ENCODE measurements around the gene LSAMP.

LSAMP gene

DNA sequence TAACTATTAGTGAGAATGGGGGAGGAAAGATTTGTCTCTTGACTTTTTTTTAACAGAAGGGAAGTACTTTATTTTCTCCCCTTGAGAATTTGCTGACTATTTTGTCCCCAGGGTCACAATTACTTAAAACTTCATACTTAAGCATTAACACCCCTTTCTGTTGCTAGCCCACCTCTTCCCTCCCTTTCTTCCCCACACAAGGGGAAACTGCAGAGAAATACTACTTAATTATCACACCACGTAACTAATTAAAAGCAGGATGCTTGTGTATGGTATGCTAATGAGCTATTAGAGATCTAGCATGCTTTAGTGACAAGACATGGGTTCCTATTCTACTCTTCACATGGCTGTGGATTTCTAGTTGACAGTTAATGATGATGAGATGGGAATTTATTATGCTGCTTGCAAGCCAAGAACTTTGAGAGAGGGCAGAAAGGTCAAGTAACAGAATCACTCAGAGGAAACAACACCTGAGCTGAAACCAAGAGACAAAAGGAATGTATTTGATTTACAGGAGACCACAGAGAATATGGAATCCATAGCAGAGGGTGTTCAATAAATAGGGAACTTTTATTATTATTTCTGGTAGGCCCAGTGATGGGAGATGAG is 179.2 kb downstream of the LSAMP start:
- Histone ChIP-seq H3K4me3 (ENCODE audit: low read depth, low read length) (no peak overlapping the region), H3K9me3 (ENCODE audit: control insufficient read depth, insufficient read depth, low read depth, low read length) (no peaks in the 10 kb centered on the region), H3K27ac (ENCODE audit: extremely low read depth, low read depth, low read length) (no peak overlapping the region), H3K36me3 (ENCODE audit: control insufficient read depth in 2 of 2, insufficient read depth in 1 of 2, low read length in 2 of 2) (no peaks in the 10 kb centered on the region), H3K4me1 (ENCODE audit: control insufficient read depth, insufficient read depth, low read length) (no peaks in the 10 kb centered on the region)
- TF ChIP-seq ZNF433 (tag by site-specific recombination; IDR thresholded peaks at IDR 0.05; ENCODE audit: low read depth) (no peak), PRDM2 (tag by site-specific recombination; IDR thresholded peaks at IDR 0.05; ENCODE audit: borderline replicate concordance) (no peak), ZNF24 (tag by site-specific recombination; IDR thresholded peaks at IDR 0.05) (no peak), ZNF580 (tag by site-specific recombination; IDR thresholded peaks at IDR 0.05) (no peak), ZNF148 (tag by site-specific recombination; IDR thresholded peaks at IDR 0.05; ENCODE audit: borderline replicate concordance) (no peak), ZNF394 (tag by site-specific recombination; IDR thresholded peaks at IDR 0.05; ENCODE audit: borderline replicate concordance) (no peak), MZF1 (tag by site-specific recombination; IDR thresholded peaks at IDR 0.05; ENCODE audit: borderline replicate concordance) (no peak), REPIN1 (tag by site-specific recombination; IDR thresholded peaks at IDR 0.05; ENCODE audit: low read depth) (no peak)
- ChIA-PET CTCF (no interaction called here), POLR2A (no interaction called here)

GRCh38 chr3:116265320-116265695 is 180.0 kb downstream of the LSAMP start:
- no peak overlapping the region for H3K27ac ChIP-seq (ENCODE audit: extremely low read depth, low read depth, low read length)
- no peak overlapping the region for H3K4me3 ChIP-seq (ENCODE audit: low read depth, low read length)
- no peaks in the 10 kb centered on the region for H3K4me1 ChIP-seq (ENCODE audit: control insufficient read depth, insufficient read depth, low read length)
- H3K9me3 ChIP-seq (ENCODE audit: control insufficient read depth, insufficient read depth, low read depth, low read length) = no peaks in the 10 kb centered on the region
- CTCF ChIA-PET = no interaction called here
- H3K36me3 ChIP-seq (ENCODE audit: control insufficient read depth in 2 of 2, insufficient read depth in 1 of 2, low read length in 2 of 2) = no peaks in the 10 kb centered on the region
- TF ChIP-seq, protein P1, sequence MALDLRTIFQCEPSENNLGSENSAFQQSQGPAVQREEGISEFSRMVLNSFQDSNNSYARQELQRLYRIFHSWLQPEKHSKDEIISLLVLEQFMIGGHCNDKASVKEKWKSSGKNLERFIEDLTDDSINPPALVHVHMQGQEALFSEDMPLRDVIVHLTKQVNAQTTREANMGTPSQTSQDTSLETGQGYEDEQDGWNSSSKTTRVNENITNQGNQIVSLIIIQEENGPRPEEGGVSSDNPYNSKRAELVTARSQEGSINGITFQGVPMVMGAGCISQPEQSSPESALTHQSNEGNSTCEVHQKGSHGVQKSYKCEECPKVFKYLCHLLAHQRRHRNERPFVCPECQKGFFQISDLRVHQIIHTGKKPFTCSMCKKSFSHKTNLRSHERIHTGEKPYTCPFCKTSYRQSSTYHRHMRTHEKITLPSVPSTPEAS (tag by site-specific recombination; IDR thresholded peaks at IDR 0.05) = no peak
- TF ChIP-seq, protein P2, sequence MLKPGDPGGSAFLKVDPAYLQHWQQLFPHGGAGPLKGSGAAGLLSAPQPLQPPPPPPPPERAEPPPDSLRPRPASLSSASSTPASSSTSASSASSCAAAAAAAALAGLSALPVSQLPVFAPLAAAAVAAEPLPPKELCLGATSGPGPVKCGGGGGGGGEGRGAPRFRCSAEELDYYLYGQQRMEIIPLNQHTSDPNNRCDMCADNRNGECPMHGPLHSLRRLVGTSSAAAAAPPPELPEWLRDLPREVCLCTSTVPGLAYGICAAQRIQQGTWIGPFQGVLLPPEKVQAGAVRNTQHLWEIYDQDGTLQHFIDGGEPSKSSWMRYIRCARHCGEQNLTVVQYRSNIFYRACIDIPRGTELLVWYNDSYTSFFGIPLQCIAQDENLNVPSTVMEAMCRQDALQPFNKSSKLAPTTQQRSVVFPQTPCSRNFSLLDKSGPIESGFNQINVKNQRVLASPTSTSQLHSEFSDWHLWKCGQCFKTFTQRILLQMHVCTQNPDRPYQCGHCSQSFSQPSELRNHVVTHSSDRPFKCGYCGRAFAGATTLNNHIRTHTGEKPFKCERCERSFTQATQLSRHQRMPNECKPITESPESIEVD (tag by site-specific recombination; IDR thresholded peaks at IDR 0.05) = no peak
- TF ChIP-seq HOXD13 (CRISPR knock-in tag; IDR thresholded peaks at IDR 0.05; ENCODE audit: borderline replicate concordance) (no peak), ZNF324 (tag by site-specific recombination; IDR thresholded peaks at IDR 0.05) (no peak)
- POLR2A ChIA-PET = no interaction called here
